GM23248 (cell line): ENCODE results near the gene ZNF587. TPM values are rescaled to one million over a fixed set of nuclear protein-coding genes. Genes with fewer than 3 reads are reported as not detected.
A peak's percentile ranks its signal among the peaks of the same experiment; 100 is the strongest.

Source experiments
- DNase-seq: peaks from one replicate; pipeline ENCODE4 v3.0.0-alpha.2; 2015
- H2AFZ ChIP-seq: fragments of 200-600 bp; sonication (generic); 2 replicates; pipeline ENCODE4 v1.6.1; 2016; ENCODE audit warnings: antibody characterized with exemption
- H3F3A ChIP-seq: fragments of 200-600 bp; sonication (generic); 2 replicates; pipeline ENCODE4 v1.6.1; 2016; ENCODE audit warnings: mild to moderate bottlenecking, antibody characterized with exemption, mixed run types; ENCODE audit not compliant: insufficient read depth
- H3K27ac ChIP-seq: fragments of 200-600 bp; sonication (generic); 2 replicates; pipeline ENCODE4 v1.5.1; 2016; ENCODE audit warnings: mild to moderate bottlenecking
- H3K27me3 ChIP-seq: fragments of 200-600 bp; sonication (generic); replicated peaks from 2 replicates; pipeline ENCODE4 v1.6.1; 2016; ENCODE audit warnings: mild to moderate bottlenecking; ENCODE audit not compliant: insufficient read depth
- H3K36me3 ChIP-seq: fragments of 200-600 bp; sonication (generic); 2 replicates; pipeline ENCODE4 v1.6.1; 2016; ENCODE audit warnings: low read depth, mild to moderate bottlenecking
- H3K4me1 ChIP-seq: fragments of 200-600 bp; sonication (generic); 2 replicates; pipeline ENCODE4 v1.6.1; 2016; ENCODE audit warnings: mild to moderate bottlenecking; ENCODE audit not compliant: insufficient read depth
- H3K4me2 ChIP-seq: fragments of 200-600 bp; sonication (generic); one replicate; pipeline ENCODE4 v1.6.1; 2016; ENCODE audit warnings: mild to moderate bottlenecking; ENCODE audit not compliant: unreplicated experiment
- H3K4me3 ChIP-seq: fragments of 200-600 bp; sonication (generic); 2 replicates; pipeline ENCODE4 v1.5.1; 2016; ENCODE audit warnings: mild to moderate bottlenecking
- H3K79me2 ChIP-seq: fragments of 200-600 bp; sonication (generic); 2 replicates; pipeline ENCODE4 v1.6.1; 2016; ENCODE audit warnings: mild to moderate bottlenecking; ENCODE audit not compliant: insufficient read depth
- H3K9ac ChIP-seq: fragments of 200-600 bp; sonication (generic); 2 replicates; pipeline ENCODE4 v1.6.1; 2016; ENCODE audit warnings: mild to moderate bottlenecking
- H3K9me2 ChIP-seq: fragments of 200-600 bp; sonication (generic); 2 replicates; pipeline ENCODE4 v1.6.1; 2016; ENCODE audit warnings: mixed run types, mild to moderate bottlenecking, moderate library complexity; ENCODE audit not compliant: insufficient read depth
- H3K9me3 ChIP-seq: fragments of 200-600 bp; sonication (generic); one replicate; pipeline ENCODE4 v1.6.1; 2017; ENCODE audit warnings: low read depth
- H4K20me1 ChIP-seq: fragments of 200-600 bp; sonication (generic); 2 replicates; pipeline ENCODE4 v1.6.0; 2016; ENCODE audit not compliant: insufficient read depth
- EZH2 ChIP-seq: fragments of 200-600 bp; sonication (generic); IDR thresholded peaks from 2 replicates; pipeline ENCODE4 v1.6.1; 2018; ENCODE audit warnings: antibody characterized with exemption, mild to moderate bottlenecking; ENCODE audit not compliant: insufficient read depth, poor library complexity, severe bottlenecking
- EZH2phosphoT487 ChIP-seq: fragments of 200-600 bp; sonication (generic); IDR thresholded peaks from 2 replicates; pipeline ENCODE4 v1.6.1; 2018; ENCODE audit warnings: antibody characterized with exemption, moderate library complexity, mild to moderate bottlenecking, low read depth; ENCODE audit not compliant: insufficient read depth
- WGBS, 2 experiments: methylation state at CpG; one replicate each; pipeline ENCODE4 v1.1.6; 2015 to 2017; ENCODE audit warnings: low lambda C conversion rate in 2 of 2, low coverage in 1 of 2; ENCODE audit errors: missing lambda C conversion rate in 2 of 2; 5-methylcytosine and 5-hydroxymethylcytosine counted together
- in situ Hi-C: fragments of 300-500 bp; cut with MboI; formaldehyde crosslinking; loops from 2 replicates; pipeline ENCODE4 v1.15.0; 2020
- polyA plus RNA-seq: library from polyadenylated mRNA; unstranded; fragments of >200 nt; fragmentation: Nextera tagmentation; extraction: Ambion mirVana; gene quantifications from 2 replicates; pipeline ENCODE4 v1.2.1, GENCODE V29; 2016
- total RNA-seq: library from RNA; depleted of rRNA; stranded (reverse); fragments of >200 nt; shearing (Covaris generic); gene quantifications from 2 replicates; pipeline ENCODE4 v1.2.3, GENCODE V29; 2014

ZNF587 gene
- total and polyA plus RNA-seq, 2 experiments from 2014 or later: 6.9 to 14.3 TPM

DNA sequence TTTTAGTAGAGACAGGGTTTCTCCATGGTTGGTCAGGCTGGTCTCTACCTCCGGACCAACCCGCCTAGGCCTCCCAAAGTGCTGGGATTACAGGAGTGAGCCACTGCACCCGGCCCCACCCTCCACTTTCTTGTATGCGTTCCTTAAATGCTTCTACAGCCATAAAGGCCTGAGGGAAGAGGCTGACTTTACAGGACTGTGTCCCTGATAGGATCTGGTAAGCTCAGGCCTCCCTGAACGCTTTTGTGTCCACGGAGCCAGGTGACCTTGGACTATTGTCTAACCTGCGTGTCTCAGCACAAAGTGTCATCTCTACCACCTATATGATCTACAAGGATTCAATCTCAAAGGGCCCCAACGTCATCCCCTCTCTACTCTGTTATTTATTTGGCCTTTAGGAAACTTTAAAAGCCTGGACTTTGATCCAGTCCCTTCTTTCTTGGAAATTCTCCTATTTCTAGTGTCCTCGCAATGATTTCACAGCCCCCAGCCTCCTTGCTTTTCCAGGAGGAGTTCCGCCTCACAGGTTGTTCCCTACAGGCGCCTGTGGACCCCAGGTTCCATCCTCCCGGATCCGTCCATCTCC is 35.6 kb upstream of the ZNF587 start:
- 27 to 29% methylated on average over 13 of the region's 13 CpGs for WGBS, 2 experiments
- DNase-seq: peak; percentile 44
- H3K79me2 ChIP-seq: peaks cover 72% of the 10 kb centered on the region
- peak overlapping the region; percentile 91 for H3K9ac ChIP-seq
- H3F3A ChIP-seq: no peaks in the 10 kb centered on the region
- TF ChIP-seq EZH2phosphoT487 (no peak), EZH2 (no peak)
- no peaks in the 10 kb centered on the region for H3K27me3 ChIP-seq
- no peaks in the 10 kb centered on the region for H3K36me3 ChIP-seq
- H3K27ac ChIP-seq: peak overlapping the region; percentile 47
- no peaks in the 10 kb centered on the region for H3K9me3 ChIP-seq
- peak overlapping the region; percentile 87 for H3K4me2 ChIP-seq
- no peaks in the 10 kb centered on the region for H4K20me1 ChIP-seq
- H2AFZ ChIP-seq: peak overlapping the region; percentile 86
- peak overlapping the region; percentile 93 for H3K4me3 ChIP-seq
- in situ Hi-C loops: no loop called here
- H3K4me1 ChIP-seq: peaks cover 4% of the 10 kb centered on the region; the same call in 1 of the 2 replicates
- no peaks in the 10 kb centered on the region for H3K9me2 ChIP-seq

DNA sequence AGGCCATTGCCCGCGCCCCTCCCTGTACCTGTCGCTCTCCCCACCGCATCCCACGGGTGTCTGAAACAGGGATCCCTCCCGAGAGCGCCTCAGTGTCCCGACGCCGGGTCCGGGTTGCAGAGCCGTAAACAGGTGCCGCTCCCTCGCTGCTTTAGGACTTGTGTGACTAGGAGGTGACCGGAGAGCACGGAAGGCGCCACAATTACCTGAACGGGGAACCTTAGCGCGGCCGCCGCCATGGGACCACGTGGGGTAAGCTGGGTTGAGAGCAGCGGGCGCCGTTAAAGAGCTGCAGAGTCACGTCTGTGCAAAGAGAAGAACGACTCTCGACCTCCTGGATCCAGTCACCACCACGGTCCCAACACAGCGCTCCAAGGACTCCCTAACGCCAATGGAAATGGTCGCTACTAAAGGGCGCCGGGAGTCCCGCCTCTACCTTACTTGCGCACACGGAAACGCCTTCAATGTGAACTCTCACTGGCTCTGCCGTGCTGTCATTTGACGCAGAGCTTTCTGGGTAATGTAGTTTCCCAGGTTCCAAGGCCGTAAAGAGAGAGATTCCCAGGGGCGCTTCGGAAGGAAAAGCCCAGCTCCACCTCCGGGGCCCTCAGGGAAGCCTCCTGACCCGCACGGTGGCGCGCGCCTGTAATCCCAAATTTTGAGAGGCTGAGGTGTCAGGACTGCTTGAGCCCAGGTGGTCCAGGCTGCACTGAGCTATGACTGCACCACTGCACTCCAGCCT is 35.0 kb upstream of the ZNF587 start, which contains the start of gene ZNF552:
ZNF552 (minus strand) TSS at position 409 of the 742 bp plus-strand sequence; CDS start at position 239, 170 bp downstream.
- Histone ChIP-seq H3K27me3 (no peaks in the 10 kb centered on the region), H3K27ac (peak within 1 kb of the TSS; percentile 47), H3K4me1 (peaks cover 4% of the 10 kb centered on the region; the same call in 1 of the 2 replicates), H3K79me2 (peaks cover 67% of the 10 kb centered on the region), H2AFZ (peak within 1 kb of the TSS; percentile 86), H3K4me3 (peak within 1 kb of the TSS; percentile 93), H3K36me3 (no peaks in the 10 kb centered on the region), H3K4me2 (peak within 1 kb of the TSS; percentile 87), H3K9ac (peak within 1 kb of the TSS; percentile 91), H4K20me1 (no peaks in the 10 kb centered on the region), H3F3A (no peaks in the 10 kb centered on the region), H3K9me3 (no peaks in the 10 kb centered on the region), H3K9me2 (no peaks in the 10 kb centered on the region)
- 2% methylated on average over 47 to 49 of the region's 50 CpGs for WGBS, 2 experiments
- in situ Hi-C loops: no loop called here
- DNase-seq: peak; percentile 97
- TF ChIP-seq EZH2phosphoT487 (no peak), EZH2 (no peak)

DNA sequence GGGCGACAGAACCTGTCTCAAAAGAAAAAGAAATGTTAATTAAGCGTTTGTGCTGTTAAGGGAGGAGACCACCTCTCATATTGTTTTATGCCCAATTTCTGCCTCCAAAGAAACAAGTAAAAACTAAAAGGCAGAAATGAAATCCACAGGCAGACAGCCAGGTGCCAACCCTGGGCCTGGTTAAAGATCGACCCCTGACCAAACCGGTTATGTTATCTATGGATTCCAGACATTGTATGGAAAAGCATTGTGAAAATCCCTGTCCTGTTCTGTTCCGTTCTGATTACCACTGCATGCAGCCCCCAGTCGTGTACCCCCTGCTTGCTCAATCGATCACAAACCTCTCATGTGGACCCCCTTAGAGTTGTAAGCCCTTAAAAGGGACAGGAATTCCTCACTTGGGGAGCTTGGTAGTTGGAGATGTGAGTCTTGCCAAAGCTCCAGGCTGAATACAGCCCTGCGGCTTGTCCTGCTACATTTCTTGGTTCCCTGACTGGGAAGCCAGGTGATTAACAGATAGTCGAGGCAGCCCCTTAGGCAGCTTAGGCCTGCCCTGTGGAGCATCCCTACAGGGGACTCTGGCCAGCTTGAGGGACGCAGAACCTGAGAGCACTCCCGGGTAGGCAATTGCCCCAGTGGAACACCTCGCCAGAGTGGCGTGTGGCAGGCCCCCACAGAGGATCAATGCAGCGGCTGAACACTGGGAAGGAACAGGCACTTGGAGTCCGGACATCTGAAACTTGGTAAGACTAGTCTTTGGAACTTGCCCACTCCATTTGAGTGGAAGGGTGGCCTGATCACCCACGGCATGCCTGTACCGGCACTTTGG is 34.2 kb upstream of the ZNF587 start:
- H3K27ac ChIP-seq: no peak overlapping the region

DNA sequence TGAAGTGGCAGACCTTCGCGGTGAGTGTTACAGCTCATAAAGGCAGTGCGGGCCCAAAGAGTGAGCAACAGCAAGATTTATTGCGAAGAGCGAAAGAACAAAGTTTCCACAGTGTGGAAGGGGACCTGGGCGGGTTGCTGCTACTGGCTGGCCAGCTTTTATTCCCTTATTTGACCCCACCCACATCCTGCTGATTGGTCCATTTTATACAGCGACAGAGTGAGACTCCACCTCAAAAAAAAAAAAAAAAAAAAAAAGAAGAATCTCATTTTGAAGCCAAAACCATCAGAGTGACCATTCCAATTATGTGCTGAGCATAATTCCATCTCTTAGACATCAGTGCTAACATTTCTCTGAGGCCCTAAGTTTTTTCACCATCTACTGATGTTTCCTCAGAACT is 33.0 kb upstream of the ZNF587 start:
- no peaks in the 10 kb centered on the region for H3F3A ChIP-seq
- TF ChIP-seq EZH2: no peak
- TF ChIP-seq EZH2phosphoT487: no peak
- H3K27ac ChIP-seq: no peak overlapping the region
- WGBS, 2 experiments: 90 to 96% methylated on average over 7 of the region's 7 CpGs
- peaks cover 69% of the 10 kb centered on the region for H3K79me2 ChIP-seq
- H3K27me3 ChIP-seq: no peaks in the 10 kb centered on the region
- no peak overlapping the region for H2AFZ ChIP-seq
- no peak overlapping the region for H3K9ac ChIP-seq
- H3K4me2 ChIP-seq: no peak overlapping the region
- no peak overlapping the region for H3K4me3 ChIP-seq
- no peaks in the 10 kb centered on the region for H3K36me3 ChIP-seq
- peaks cover 9% of the 10 kb centered on the region for H3K4me1 ChIP-seq
- H3K9me2 ChIP-seq: no peaks in the 10 kb centered on the region
- no peaks in the 10 kb centered on the region for H4K20me1 ChIP-seq
- DNase-seq: no peak
- in situ Hi-C loops: no loop called here
- H3K9me3 ChIP-seq: no peaks in the 10 kb centered on the region

More for the DNA sequence above, 34.2 kb upstream of the ZNF587 start:
- H3K4me1 ChIP-seq: peaks cover 5% of the 10 kb centered on the region
- peak overlapping the region; percentile 79 for H3K4me2 ChIP-seq
- peaks cover 67% of the 10 kb centered on the region for H3K79me2 ChIP-seq
- H3K9me3 ChIP-seq: no peaks in the 10 kb centered on the region
- H3K4me3 ChIP-seq: peak overlapping the region; percentile 93
- in situ Hi-C loops: no loop called here
- WGBS, 2 experiments: 85% methylated on average over 17 of the region's 17 CpGs
- H4K20me1 ChIP-seq: no peaks in the 10 kb centered on the region
- H3K9ac ChIP-seq: peak overlapping the region; percentile 91; the same call in 1 of the 2 replicates
- no peak for TF ChIP-seq EZH2phosphoT487
- no peak for TF ChIP-seq EZH2
- H3K27me3 ChIP-seq: no peaks in the 10 kb centered on the region
- no peaks in the 10 kb centered on the region for H3K36me3 ChIP-seq
- peak overlapping the region; percentile 86 for H2AFZ ChIP-seq
- no peaks in the 10 kb centered on the region for H3F3A ChIP-seq
- H3K9me2 ChIP-seq: no peaks in the 10 kb centered on the region
- no peak for DNase-seq
